NCI-H1436 (cell line): ENCODE results near the gene ZBTB47.

Source experiments
- DNase-seq: peaks from one replicate; lab custom pipeline; 2025; lab: John Stamatoyannopoulos, UW

The ZBTB47 gene

DNA sequence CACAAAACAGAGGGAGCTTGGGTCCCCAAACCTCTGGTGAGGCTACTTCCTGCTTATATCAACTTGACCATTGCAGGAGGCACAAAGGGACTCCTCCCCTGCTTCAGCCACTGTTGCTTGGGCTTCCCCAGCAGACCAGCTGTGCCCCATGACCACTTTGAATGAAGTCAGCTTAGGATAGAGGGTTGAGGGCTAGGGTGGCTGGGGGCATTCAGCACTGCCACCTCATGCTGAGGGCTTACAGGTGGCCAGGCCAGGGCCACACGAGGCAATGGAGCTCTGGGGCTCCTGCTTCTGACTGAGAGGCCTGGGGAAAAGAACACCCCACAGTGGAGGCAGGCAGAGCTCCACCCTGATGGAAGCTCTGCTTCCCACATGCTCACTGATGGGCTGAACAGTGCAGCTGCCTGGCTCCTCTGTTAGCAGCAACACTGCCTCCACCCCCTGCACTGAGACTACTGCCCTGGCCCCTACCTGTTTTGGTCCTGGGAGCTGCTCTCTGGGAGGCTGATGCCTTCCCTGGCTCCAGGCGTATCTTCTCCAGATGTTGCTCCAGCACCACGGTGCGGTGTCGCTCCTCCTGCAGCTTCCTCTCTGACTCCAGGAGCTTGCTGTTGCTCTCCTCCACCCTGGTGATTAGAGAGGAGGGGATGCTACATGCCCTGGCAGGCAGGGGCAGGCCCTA, 59.3 kb downstream of the ZBTB47 start:
- no peak for DNase-seq

DNA sequence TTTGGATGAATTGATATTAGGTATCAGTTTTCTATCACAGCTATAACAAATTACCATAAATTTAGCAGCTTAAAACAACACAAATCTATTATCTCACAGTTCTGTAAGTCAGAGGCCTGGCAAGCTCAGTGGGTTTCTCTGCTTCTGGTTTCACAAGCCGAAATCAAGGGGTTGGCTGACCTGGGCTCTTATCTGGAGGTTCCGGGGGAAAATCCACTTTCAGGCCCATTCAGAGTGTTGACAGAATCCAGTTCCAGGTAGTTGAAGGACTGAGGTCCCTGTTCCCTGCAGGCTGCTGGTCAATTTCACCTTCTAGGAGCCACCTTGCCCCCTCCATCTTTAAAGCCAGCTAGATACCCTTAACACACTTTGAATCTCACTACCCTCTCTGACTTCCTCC, 60.2 kb downstream of the ZBTB47 start:
- no peak for DNase-seq

DNA sequence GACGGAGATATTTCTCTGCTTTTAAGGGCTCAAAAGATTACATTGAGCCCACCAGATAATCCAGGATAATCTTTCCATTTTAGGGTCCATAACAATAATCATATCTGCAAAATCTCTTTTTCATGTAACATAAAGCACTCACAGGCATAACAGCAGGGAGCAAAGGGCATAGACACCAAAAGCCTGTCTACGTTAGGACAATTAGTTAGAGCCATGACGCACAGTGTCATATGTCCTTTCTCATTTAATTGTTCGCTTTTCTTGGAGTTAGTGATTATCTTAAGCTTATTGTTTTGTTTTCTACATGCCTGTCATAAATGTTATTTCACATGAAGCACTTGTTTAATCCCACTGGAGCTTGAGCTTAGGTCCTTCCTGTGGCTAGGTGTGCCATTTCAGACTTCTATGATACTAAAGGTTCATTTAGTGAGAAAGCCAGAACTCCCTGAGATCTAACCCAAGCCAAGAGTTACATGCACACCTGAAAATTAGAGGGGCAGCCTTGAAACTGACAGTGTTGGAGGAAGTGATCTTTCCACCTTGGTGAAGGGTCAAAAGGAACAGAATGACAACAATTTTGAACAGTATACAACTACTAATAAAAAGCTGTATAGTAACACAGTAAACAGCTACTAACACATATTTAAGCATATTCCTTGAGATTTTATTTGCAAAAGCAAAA, 60.8 kb downstream of the ZBTB47 start:
- DNase-seq = no peak
